GM21786 (cell line): ENCODE data around the gene CMKLR1.

Experiments
- ATAC-seq: cut with Tn5 transposase; IDR thresholded peaks from one replicate; pipeline ENCODE4 v1.9.1; 2021; ENCODE audit not compliant: unreplicated experiment

The CMKLR1 gene

GRCh38 chr12:108317308-108318234, 21.5 kb downstream of the CMKLR1 start:
- ATAC-seq: no peak

GRCh38 chr12:108316176-108317086, 22.7 kb downstream of the CMKLR1 start:
- ATAC-seq: no peak

GRCh38 chr12:108315486-108316105, 23.5 kb downstream of the CMKLR1 start:
- ATAC-seq: no peak

GRCh38 chr12:108313606-108314351, 25.3 kb downstream of the CMKLR1 start:
- no peak for ATAC-seq

GRCh38 chr12:108313241-108313605, 25.9 kb downstream of the CMKLR1 start:
- ATAC-seq: no peak

GRCh38 chr12:108312693-108313189, 26.4 kb downstream of the CMKLR1 start:
- ATAC-seq: no peak

- no peak for ATAC-seq
Measured at GRCh38 chr12:108312073-108312659, 26.9 kb downstream of the CMKLR1 start.

GRCh38 chr12:108311605-108312004, 27.5 kb downstream of the CMKLR1 start:
- ATAC-seq: no peak

GRCh38 chr12:108310489-108310888, 28.6 kb downstream of the CMKLR1 start:
- ATAC-seq: no peak

GRCh38 chr12:108309674-108310312, 29.3 kb downstream of the CMKLR1 start:
- ATAC-seq: no peak

- no peak for ATAC-seq
Measured at GRCh38 chr12:108308395-108309085, 30.6 kb downstream of the CMKLR1 start.

GRCh38 chr12:108307006-108307405, 32.1 kb downstream of the CMKLR1 start:
- ATAC-seq: no peak

GRCh38 chr12:108306506-108306905, 32.6 kb downstream of the CMKLR1 start:
- no peak for ATAC-seq

GRCh38 chr12:108305991-108306501, 33.1 kb downstream of the CMKLR1 start:
- ATAC-seq: no peak

GRCh38 chr12:108305520-108305919, 33.6 kb downstream of the CMKLR1 start:
- ATAC-seq: no peak

GRCh38 chr12:108304633-108305032, 34.5 kb downstream of the CMKLR1 start:
- no peak for ATAC-seq

GRCh38 chr12:108303703-108304102, 35.4 kb downstream of the CMKLR1 start:
- ATAC-seq: no peak

- no peak for ATAC-seq
Measured at GRCh38 chr12:108302403-108303311, 36.5 kb downstream of the CMKLR1 start.
